HEK293 (cell line): Measurements from ENCODE around the gene TMEM123.

Experiments
- SP2 ChIP-seq: fragments of 450-650 bp; formaldehyde crosslinking; IDR thresholded peaks from 2 replicates; pipeline ENCODE4 v1.5.1; 2016; ENCODE audit warnings: missing biosample characterization, missing genetic modification characterization
- TCF7L2 ChIP-seq: IDR thresholded peaks from 2 replicates; pipeline ENCODE4 v1.6.1; 2011; ENCODE audit warnings: low read depth, mild to moderate bottlenecking, inconsistent platforms, low read length, moderate library complexity, borderline replicate concordance
- TF ChIP-seq, protein P1 (sequence below): fragments of 450-650 bp; formaldehyde crosslinking; IDR thresholded peaks from 2 replicates; pipeline ENCODE4 v1.5.1; 2016; ENCODE audit warnings: missing biosample characterization, missing genetic modification characterization
- TF ChIP-seq, protein P2 (sequence below): fragments of 450-650 bp; formaldehyde crosslinking; IDR thresholded peaks from 2 replicates; pipeline ENCODE4 v1.5.1; 2016; ENCODE audit warnings: missing biosample characterization, missing genetic modification characterization, low read depth

DNA sequence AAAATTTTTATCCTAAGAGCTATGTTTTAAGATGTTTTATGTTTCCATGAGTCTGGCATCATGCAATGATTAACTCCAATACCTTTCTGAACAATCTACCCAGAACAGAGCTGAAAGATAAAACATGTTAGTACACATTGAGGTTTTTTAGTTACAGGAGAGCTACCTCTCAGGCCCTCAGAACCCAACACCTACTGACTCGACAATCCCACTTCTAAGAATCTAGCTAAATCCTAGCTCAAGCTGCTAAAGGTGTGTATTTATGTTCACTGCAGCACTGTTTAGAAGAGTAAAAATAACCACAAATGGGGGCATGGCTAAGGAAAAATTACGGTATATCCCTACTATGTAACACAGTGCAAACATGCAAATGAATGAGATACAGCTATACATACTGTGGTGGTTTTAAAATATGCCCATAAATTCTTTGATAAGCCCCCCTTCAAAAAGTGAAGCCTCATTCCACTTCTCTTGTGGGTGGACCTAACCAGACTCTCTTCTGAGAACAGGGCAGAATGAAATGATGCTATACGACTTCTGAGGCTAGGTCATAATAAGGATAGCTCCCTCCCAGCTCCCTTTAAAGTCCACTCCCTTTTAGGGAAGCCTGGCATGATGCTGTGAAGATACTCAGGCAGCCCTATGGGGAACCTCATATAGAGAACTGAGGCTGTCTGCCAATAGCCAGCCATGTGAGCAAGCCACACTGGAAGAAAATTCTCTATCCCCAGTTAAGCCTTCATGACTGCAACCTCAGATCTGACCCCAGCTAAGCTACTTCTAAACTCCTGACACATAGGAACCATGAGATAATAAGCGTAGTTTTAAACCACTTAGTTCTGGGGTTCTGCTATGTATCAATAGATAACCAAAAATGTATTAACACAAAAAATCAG lies 29.5 kb downstream of the TMEM123 start:
- TF ChIP-seq TCF7L2 (no peak), SP2 (tag by site-specific recombination) (no peak)
- TF ChIP-seq, protein P1, sequence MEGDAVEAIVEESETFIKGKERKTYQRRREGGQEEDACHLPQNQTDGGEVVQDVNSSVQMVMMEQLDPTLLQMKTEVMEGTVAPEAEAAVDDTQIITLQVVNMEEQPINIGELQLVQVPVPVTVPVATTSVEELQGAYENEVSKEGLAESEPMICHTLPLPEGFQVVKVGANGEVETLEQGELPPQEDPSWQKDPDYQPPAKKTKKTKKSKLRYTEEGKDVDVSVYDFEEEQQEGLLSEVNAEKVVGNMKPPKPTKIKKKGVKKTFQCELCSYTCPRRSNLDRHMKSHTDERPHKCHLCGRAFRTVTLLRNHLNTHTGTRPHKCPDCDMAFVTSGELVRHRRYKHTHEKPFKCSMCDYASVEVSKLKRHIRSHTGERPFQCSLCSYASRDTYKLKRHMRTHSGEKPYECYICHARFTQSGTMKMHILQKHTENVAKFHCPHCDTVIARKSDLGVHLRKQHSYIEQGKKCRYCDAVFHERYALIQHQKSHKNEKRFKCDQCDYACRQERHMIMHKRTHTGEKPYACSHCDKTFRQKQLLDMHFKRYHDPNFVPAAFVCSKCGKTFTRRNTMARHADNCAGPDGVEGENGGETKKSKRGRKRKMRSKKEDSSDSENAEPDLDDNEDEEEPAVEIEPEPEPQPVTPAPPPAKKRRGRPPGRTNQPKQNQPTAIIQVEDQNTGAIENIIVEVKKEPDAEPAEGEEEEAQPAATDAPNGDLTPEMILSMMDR (tag by site-specific recombination): no peak
- TF ChIP-seq, protein P2, sequence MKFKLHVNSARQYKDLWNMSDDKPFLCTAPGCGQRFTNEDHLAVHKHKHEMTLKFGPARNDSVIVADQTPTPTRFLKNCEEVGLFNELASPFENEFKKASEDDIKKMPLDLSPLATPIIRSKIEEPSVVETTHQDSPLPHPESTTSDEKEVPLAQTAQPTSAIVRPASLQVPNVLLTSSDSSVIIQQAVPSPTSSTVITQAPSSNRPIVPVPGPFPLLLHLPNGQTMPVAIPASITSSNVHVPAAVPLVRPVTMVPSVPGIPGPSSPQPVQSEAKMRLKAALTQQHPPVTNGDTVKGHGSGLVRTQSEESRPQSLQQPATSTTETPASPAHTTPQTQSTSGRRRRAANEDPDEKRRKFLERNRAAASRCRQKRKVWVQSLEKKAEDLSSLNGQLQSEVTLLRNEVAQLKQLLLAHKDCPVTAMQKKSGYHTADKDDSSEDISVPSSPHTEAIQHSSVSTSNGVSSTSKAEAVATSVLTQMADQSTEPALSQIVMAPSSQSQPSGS (tag by site-specific recombination): no peak
